HG03457 (cell line): ENCODE measurements around the gene FAM50A.

Experiments used
- ATAC-seq: cut with Tn5 transposase; IDR thresholded peaks from one replicate; pipeline ENCODE4 v1.9.1; 2021; ENCODE audit warnings: moderate number of reproducible peaks; ENCODE audit not compliant: unreplicated experiment

FAM50A gene

DNA sequence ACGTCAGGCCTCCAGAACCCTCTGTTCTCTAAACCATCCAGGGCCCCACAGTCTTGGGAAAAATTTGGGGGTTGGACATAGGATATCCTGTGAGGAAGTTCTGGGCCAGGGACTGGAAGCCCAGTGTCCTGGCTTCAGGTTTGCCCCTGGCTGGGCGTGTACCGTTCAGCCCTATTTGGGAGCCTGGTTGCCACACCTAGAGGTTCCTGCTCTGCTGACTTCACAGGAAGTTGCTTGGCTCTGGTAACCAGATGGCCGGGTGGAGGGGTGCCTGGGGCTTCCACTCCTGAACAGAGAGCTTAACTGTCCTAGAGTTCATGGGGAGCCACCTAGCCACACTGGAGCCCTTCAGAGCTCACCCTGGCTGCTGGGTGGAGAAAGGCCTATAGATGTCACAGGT is 31.5 kb upstream of the FAM50A start:
- no peak for ATAC-seq

DNA sequence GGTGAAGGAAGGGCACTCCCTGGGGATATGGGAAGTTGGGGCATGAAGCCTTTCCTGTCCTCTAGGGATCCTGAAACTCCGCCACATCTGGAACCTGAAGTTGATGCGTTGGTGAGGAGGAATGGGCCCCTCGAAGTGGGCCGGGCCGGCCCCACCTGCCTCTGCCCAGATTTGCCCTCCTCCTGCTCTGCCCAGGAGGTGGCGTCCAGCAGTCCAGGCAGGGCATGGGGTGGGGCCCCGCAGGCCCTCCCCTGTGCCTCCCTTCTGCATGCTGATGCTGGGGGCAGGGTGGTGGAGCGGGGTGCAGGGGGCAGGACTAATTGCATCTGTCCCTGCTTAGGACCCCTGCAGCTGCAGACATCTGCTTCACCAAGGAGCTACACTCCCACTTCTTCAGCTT is 30.8 kb upstream of the FAM50A start:
- no peak for ATAC-seq

DNA sequence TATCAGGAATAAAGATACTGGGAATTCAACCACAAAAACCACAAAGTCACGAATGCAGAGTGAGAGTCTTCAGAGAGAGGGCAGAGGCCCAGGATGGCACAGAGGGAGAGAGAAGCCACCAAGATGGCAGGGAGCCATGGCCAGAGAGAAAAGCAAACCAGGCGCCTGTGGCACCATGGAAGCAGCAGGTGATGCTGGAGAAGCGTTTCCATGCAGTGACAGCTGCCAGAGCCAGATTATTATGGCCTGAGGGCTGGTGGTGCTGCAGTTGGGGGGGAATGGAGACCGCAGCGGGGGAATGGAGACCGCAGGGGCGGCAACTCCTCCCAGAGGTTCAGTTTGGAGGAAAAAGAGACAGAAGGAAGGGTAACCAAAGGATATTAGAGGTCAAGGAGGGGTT is 26.8 kb upstream of the FAM50A start:
- no peak for ATAC-seq

DNA sequence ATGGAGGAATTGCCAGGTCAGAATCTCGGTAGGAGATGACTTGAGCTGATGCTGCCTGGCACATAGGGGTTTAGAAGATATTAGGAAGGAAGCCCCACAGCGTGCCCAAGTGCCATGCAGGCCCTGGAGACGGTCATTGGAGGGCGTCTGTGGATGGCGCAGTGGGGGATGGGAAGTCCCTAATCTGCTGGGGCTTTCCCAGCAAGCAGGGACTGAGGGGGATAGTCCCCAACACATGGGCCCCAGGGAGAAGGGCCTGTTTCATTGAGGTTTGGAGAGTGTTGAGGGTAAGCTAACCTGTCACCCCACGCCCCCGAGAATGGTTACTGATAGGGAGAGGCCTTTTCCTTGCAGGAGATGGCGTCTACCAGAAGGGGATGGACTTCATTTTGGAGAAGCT is 24.8 kb upstream of the FAM50A start:
- no peak for ATAC-seq

DNA sequence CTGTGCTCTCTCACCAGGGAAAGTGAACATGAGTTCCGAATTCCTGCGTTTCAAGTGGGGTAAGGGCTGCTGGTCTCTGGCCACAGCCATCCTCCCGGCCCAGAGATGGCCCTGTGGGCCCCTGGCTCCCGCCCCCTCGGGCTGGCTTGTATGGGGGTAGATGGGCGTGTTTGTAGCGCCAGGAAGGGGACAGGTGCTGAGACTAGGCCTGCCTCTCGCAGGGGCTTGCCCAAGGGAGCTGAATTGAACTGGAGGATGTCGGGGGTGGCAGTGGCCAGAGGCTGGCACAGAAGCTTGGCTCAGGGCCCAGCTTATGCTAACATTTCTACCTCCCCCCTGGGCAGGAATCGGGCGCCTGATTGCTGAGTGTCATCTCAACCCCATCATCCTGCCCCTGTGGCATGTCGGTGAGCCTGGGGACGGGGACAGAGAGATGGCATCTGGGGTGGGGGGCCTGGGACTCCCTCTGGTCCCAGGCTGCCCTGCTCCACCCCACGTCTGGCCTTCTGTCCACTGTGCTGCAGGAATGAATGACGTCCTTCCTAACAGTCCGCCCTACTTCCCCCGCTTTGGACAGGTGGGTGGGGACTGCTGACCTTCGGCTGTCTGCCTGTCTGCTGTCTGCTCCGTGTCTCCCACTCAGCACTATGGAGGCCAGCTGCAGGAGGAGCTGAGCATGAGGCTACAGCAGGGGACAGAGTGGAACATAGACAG is 24.1 kb upstream of the FAM50A start:
- no peak for ATAC-seq

DNA sequence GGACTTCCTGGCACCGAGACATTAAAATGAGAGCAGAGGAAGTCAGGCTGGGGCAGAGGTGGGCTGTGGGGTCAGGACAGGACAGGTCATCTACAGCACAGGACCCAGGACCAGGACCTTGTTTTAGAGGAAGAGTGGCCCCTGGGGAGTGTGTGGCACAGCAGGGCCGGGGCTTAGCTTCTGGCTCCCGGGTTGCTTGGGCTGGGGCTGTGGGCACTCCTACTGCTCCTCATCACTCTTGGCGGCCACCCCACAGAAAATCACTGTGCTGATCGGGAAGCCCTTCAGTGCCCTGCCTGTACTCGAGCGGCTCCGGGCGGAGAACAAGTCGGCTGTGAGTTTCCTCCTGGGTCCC is 23.6 kb upstream of the FAM50A start:
- no peak for ATAC-seq

DNA sequence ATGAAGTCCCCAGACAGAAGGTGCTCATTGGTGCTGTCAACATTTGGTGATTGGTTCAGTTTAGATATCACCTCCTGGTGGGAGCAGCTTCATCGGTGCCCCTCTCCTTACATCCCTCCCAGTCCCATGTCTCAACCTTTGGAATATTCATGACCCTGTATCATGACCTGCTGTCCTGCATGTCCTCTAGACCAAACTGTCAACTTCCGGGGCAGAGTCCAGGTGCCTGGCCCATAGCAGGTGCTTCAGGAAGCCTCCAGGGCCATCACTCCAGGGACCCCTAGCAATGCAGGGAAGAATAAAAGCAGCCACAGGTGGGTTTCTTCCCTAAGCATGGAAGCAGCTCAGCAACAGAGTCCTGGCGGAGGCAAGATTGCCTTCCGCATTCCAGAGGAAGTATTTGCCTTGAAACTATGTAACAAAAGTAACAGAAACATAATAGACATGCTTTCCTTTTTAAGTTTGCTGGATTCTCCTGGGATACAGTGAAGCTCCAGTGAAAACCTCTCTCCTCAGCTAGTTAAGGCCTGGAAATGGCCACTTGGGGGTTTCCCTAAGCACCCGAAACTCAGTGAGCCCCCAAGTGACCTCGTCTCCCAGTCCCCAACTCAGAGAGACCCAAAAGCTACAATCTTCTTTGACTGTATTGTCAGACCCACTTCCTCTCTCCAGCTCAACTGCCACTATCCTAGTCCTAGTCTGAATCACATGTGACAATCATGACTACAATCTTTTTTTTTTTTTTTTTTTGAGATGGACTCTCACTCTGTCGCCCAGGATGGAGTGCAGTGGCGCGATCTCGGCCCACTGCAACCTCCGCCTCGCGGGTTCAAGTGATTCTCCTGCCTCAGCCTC is 16.8 kb upstream of the FAM50A start:
- ATAC-seq = no peak

DNA sequence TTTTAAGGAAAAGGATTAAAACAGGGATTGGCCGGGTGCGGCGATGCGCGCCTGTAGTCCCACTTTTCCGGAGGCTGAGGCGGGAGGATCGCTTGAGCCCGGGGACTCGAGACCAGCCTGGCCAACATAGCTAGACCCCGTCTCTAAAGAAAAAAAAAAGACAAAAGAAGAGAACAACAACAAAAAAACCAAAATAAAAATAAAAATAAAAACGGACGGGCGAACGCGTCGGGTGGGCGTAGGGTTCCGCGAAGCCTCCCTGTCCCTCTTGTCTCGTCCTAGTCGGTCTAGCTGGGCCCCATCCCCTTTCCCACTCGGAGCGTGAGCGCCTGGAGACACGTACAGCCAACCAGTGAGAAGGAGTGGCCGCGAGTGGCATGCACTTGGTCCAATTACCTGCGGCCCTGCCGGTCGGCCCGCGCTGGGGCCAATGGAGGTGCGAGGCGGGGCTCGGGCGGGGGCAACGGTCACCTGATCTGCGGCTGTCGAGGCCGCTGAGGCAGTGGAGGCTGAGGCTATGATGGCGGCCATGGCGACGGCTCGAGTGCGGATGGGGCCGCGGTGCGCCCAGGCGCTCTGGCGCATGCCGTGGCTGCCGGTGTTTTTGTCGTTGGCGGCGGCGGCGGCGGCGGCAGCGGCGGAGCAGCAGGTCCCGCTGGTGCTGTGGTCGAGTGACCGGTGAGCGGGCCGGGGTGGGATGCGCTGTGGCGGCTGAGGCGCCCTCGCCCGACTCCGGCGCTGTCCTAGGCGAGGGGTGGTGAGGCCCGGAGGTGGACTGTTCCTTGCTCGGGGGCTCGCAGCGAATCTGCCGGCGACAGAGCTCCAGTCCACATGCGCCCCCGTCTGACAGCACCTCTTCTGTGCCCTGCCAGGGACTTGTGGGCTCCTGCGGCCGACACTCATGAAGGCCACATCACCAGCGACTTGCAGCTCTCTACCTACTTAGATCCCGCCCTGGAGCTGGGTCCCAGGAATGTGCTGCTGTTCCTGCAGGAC is 15.5 kb upstream of the FAM50A start, which contains the start of gene ATP6AP1:
Gene ATP6AP1 (plus strand): TSS at position 502 of the 996 bp plus-strand sequence. CDS start 16 bp downstream, at position 518.
- peak; percentile 90 for ATAC-seq

DNA sequence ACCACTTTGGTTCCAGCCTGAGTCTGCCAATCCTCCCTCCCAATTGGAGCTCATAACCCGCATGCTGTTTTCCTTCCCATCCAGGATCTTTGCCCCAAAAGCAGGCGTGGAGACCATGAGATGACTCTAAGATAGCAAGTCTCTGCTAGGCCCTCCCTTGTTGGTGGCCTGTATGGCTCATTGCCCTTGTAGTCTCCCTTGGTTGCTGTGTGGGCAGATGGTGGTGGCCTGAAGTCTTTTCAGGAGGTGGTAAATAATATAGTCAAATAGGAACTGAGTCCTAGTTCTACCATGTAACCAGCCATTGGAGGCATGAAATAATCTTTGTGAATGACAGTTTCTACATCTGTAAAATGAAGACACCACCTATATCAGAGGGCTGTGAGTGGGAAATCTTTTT is 14.2 kb upstream of the FAM50A start:
- ATAC-seq = no peak

DNA sequence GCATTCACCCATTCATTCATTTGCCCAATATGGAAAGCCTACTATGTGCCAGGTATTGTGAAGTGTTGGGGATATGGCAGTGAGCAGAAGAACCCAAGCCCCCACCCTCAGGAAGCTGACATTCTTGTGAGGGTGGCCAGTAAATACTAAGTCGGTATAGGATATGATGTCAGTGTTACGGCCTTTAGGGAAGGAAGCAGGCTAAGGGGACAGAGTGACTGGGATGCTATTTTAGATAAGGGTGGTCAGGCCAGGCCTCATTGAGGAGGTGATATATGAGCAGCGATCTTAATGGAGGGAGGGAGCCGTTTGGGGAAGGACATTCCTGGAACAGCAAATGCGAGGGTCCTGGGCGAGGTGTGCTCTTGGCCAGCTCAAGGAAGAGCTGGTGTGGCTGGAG is 13.5 kb upstream of the FAM50A start:
- no peak for ATAC-seq

DNA sequence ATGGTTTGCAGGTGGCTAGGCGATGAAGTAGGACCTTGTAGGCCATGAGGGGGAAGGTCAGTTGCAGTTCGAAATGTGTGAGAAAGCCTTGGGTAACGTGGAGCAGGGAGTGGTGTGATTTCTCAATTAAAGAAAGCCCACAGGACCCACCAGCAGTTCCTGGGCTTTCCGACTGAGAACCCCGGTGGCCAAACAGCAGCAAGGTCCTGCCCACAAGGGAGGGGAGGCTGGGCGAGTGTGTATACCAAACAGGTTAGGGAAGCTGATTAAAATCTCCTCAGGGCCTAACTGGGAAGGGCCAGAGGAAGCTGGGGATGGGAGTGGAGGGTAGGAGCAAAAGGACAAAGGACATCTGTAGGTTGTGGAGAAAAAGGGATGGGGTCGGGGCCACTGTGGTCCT is 13.0 kb upstream of the FAM50A start:
- ATAC-seq = no peak

DNA sequence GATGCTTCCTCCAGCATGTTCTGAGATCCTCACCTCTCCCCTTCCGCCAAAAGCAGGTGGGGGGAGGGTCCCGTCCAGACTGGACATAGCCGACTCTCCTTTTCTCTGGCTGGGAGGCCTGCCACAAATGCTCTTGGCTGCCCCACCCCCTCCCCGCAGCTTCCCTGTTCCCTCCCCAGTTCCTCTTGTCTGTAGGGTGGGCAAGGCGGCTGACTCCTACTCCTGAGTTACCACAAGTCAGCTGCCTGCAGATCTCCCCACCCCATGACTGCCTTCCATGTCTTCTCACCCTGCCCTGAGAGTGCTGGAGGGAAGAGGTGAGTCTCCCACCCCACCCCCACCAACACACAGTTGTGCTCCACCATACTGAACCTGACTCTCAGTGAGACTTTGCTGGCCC is 12.6 kb upstream of the FAM50A start:
- ATAC-seq = no peak

DNA sequence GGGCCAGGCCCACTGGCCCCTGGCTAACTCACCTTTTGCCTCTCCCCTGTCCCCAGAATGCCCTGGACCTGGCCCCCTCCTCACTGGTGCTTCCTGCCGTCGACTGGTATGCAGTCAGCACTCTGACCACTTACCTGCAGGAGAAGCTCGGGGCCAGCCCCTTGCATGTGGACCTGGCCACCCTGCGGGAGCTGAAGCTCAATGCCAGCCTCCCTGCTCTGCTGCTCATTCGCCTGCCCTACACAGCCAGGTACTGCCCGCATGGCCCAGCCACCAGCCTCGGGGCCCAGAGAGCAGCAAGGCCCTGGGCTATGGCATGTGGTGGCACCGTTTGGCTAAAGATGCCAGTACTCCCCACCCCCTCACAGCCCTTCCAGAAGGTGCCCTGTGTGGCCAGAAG is 11.7 kb upstream of the FAM50A start:
- no peak for ATAC-seq

DNA sequence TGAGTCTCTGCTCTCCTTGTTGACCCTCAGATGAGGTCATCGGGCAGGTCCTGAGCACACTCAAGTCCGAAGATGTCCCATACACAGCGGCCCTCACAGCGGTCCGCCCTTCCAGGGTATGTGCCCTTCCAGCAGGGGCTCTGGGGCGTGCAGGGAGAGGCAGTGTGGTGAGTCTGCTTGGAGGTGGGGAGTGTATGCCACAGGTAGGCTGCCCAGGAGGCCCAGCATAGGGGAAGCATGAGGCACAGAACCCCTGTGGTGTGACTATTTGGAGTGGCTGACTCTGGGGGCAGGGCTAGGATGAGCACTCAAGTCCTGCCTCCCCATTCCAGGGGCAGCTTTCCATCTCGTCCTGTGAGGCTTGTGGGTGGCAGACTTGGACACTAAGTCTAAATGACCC is 10.3 kb upstream of the FAM50A start:
- ATAC-seq = no peak

DNA sequence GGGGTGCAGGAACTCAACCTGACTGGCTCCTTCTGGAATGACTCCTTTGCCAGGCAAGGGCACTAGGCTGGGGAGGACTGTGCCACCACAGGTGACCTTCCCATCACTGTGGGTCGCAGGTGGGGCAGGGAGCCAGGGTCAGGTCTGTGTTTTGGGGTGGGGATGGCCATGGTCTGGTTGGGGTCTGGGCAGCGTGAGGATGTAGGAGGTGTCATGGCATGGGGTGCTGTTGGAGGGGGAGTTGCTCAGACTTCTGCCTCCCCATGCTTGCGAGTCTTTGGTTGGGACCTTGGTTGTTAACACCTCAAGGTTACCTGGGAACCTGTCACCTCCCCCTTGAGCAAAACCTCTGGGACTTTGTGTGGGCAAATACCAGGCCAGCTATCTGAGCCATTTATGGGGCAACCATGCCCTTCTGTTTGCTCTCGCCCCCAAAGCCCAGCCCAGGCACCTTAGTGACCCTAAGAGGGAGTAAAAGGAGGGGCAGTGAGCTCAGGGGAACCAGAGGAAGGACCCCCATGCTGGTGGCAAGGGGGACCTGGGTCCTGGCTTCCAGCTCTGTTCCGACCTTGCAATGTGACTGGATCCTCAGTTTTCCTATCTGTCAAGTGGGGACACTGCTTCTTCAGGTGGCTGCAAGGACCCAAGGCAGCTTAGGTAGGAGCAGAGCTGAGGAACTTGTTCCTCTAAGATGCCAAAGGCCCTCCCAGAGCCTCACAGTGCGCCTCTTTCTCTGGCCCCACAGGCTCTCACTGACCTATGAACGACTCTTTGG is 9.4 kb upstream of the FAM50A start:
- ATAC-seq = no peak

DNA sequence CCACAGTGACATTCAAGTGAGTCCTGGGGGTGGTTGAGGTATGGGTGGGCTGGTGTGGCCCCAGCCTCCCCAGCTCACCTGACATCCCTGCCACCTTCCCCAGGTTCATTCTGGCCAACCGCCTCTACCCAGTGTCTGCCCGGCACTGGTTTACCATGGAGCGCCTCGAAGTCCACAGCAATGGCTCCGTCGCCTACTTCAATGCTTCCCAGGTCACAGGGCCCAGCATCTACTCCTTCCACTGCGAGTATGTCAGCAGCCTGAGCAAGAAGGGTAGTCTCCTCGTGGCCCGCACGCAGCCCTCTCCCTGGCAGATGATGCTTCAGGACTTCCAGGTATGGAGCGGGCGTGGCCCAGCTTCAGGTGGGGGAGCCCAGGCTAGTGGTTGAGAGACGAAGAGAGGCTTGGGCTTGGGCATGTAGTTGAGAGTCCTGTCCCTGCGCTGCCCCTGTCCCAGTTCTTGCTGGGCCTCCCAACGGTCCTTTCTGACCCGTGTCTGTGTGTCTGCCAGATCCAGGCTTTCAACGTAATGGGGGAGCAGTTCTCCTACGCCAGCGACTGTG is 8.7 kb upstream of the FAM50A start:
- no peak for ATAC-seq

DNA sequence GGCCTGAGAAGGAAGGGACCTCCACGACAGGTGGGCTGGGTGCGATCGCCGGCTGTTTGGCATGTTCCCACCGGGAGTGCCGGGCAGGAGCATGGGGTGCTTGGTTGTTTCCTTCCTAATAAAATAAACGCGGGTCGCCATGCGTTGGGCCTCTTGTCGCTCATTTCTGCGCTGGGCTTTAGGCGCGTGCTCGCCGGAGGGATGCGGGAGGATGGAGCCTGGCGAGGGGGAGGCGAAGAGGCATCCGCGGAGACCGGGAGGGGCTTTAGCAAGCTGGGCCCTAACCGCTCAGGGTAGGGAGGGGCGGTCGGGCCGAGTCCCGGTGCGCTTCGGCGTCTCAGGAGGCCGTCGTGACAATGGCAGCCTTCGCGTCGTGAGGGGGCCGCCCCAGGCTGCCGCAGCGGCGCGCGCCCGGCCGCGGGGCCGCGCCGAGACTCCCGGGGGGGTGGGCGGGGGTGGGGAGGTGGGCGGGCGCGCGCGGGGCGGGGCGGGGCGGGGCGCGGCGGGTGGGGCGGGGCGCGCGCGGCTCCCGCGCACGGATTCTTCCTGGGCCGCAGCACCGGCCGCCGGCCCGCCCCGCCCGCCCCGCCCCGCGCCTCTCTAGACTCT is 7.5 kb upstream of the FAM50A start:
- no peak for ATAC-seq

DNA sequence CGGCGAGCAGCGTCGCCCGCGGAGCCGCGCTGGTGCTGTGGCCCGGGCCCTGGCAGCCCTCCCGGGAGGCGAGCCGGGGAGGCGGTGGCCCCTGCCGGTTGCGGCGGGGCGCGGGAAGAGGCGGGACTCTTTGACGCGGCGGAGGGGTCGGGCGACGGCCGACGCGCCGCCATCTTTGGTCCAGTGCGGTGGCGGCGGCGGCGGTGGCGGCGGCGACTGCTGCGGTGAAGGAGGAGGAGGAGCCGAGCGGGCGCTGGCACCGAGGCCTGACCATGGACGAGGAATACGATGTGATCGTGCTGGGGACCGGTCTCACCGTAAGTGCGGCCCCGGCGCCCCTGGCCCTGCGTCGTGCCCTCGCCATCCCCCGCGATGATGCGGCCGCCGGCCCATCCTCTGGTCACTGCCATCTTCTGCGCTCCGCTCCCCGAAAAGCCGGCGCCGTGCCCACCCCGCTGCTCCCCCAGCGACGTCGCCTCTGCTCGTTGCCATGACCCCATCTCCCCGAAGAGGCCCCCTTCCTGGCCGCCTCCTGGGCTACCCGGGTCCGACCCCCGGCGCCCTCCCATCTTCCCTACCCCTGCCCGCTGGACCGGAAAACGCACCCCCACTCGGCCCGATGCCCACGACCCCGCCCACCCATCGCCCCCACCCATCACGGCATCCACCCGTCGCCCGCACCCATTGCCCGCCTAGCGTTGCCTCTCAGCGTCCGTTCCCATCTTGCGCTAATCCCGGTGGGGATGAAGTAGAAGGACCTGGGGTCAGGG is 6.8 kb upstream of the FAM50A start, which contains the start of gene GDI1:
Gene GDI1 (plus strand): TSS at position 172 of the 770 bp plus-strand sequence. CDS start 101 bp downstream, at position 273.
- ATAC-seq = no peak
